Suprapubic skin (tissue), 3 donors: ENCODE measurements around the gene ADAMTS16.

Source experiments
- EP300 ChIP-seq: sonication (generic); formaldehyde crosslinking; IDR thresholded peaks from one replicate; pipeline ENCODE4 v1.6.1; 2017; ENCODE audit warnings: antibody characterized with exemption
- TF ChIP-seq, protein P1 (sequence below), 2 donors: fragments of 200-600 bp in 1 of 2; fragments of 450-650 bp in 1 of 2; sonication (generic) in 1 of 2; IDR thresholded peaks; one replicate each; pipeline ENCODE4 v1.5.1; 2016 to 2019; ENCODE audit warnings: antibody characterized with exemption in 2 of 2, mild to moderate bottlenecking in 1 of 2, moderate library complexity in 1 of 2

DNA sequence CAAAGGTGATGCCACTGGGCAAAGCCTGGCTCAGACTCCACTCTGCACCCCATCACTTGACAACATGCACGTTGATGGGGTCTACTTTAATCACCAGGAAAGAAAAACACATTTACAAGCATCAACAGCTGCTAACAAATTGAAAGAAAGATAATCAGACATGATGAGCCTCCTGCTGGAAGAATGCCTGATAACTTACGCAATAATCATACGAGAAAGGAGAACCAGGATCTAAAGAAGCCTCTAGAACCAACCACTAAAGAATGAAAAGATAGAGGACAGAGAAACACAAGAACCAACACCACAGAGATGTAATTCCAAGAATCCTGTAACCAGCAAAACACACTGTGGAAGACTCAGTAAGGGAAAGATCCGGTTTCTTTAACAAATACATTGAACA, 162.1 kb downstream of the ADAMTS16 start:
- TF ChIP-seq, protein P1, sequence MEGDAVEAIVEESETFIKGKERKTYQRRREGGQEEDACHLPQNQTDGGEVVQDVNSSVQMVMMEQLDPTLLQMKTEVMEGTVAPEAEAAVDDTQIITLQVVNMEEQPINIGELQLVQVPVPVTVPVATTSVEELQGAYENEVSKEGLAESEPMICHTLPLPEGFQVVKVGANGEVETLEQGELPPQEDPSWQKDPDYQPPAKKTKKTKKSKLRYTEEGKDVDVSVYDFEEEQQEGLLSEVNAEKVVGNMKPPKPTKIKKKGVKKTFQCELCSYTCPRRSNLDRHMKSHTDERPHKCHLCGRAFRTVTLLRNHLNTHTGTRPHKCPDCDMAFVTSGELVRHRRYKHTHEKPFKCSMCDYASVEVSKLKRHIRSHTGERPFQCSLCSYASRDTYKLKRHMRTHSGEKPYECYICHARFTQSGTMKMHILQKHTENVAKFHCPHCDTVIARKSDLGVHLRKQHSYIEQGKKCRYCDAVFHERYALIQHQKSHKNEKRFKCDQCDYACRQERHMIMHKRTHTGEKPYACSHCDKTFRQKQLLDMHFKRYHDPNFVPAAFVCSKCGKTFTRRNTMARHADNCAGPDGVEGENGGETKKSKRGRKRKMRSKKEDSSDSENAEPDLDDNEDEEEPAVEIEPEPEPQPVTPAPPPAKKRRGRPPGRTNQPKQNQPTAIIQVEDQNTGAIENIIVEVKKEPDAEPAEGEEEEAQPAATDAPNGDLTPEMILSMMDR (IDR thresholded peaks at IDR 0.05), result no peak
- no peak for TF ChIP-seq EP300
